Thymus (tissue), 11 donors: ENCODE data around the gene DRC1. TPM values are rescaled to one million over a fixed set of nuclear protein-coding genes. Genes with fewer than 3 reads are reported as not detected.
"Not testable (repeated sequence)": the region's sequence is repeated elsewhere in the genome, so short reads cannot be mapped to it uniquely, and the experiment has no call there.

Source experiments
- DNase-seq, 9 donors: peaks; one replicate each; pipeline ENCODE4 v3.0.0-alpha.2; 2013; ENCODE audit warnings: low spot score in 9 of 9, low read depth in 6 of 9, missing footprints in 1 of 9
- H3K27ac ChIP-seq, 2 donors: one replicate each; pipeline ENCODE4 v1.5.1; 2013; ENCODE audit warnings: control low read depth in 1 of 2, low read depth in 1 of 2, low read length in 1 of 2, mild to moderate bottlenecking in 1 of 2, moderate library complexity in 1 of 2
- H3K27me3 ChIP-seq, 2 donors: one replicate each; pipeline ENCODE4 v1.5.1; 2013; ENCODE audit warnings: low read length in 1 of 2; ENCODE audit not compliant: control insufficient read depth in 2 of 2, insufficient read depth in 1 of 2
- H3K36me3 ChIP-seq, 2 donors: one replicate each; pipeline ENCODE4 v1.5.1; 2013; ENCODE audit warnings: low read length in 1 of 2, mild to moderate bottlenecking in 1 of 2, moderate library complexity in 1 of 2; ENCODE audit not compliant: control insufficient read depth in 2 of 2, insufficient read depth in 2 of 2
- H3K4me1 ChIP-seq, 2 donors: one replicate each; pipeline ENCODE4 v1.5.1; 2013; ENCODE audit warnings: low read length in 2 of 2; ENCODE audit not compliant: control insufficient read depth in 2 of 2, insufficient read depth in 2 of 2
- H3K4me3 ChIP-seq, 2 donors: one replicate each; pipeline ENCODE4 v1.5.1; 2013; ENCODE audit warnings: low read length in 2 of 2, control low read depth in 1 of 2, mild to moderate bottlenecking in 1 of 2
- H3K9me3 ChIP-seq, 2 donors: one replicate each; pipeline ENCODE4 v1.5.1; 2013; ENCODE audit warnings: low read length in 1 of 2, mild to moderate bottlenecking in 1 of 2; ENCODE audit not compliant: control insufficient read depth in 2 of 2, insufficient read depth in 1 of 2
- WGBS: extraction: QIAGEN DNeasy Blood & Tissue Kit; methylation state at CpG from one replicate; pipeline ENCODE4 v1.1.7; 2013; 5-methylcytosine and 5-hydroxymethylcytosine counted together
- polyA plus RNA-seq: library from polyadenylated mRNA; stranded (reverse); fragments of 200-250 nt; gene quantifications from one replicate; pipeline ENCODE4 v1.2.3, GENCODE V29; 2013
- total RNA-seq: library from RNA; stranded (reverse); fragments of 120-200 nt; gene quantifications from one replicate; pipeline ENCODE4 v1.2.4, GENCODE V29; 2013
- donor health status: healthy.

Gene DRC1
- total and polyA plus RNA-seq, 2 donors = 0.14 to 0.27 TPM

- DNase-seq = no peak
- no peak overlapping the region for H3K4me3 ChIP-seq
- no peaks in the 10 kb centered on the region for H3K4me1 ChIP-seq
- H3K36me3 ChIP-seq = no peaks in the 10 kb centered on the region
- no peaks in the 10 kb centered on the region for H3K9me3 ChIP-seq
- H3K27ac ChIP-seq = no peak overlapping the region
- WGBS = 95% methylated on average over 25 of the region's 25 CpGs
- no peaks in the 10 kb centered on the region for H3K27me3 ChIP-seq
Observed at GRCh38 chr2:26463244-26464192, 61.8 kb downstream of the DRC1 start.

- WGBS = 96% methylated on average over 14 of the region's 14 CpGs
- no peaks in the 10 kb centered on the region for H3K27me3 ChIP-seq
- no peaks in the 10 kb centered on the region for H3K36me3 ChIP-seq
- H3K27ac ChIP-seq = no peak overlapping the region
- H3K4me3 ChIP-seq = no peak overlapping the region
- no peak for DNase-seq
- peaks cover 3 to 4% of the 10 kb centered on the region in 2 donors for H3K9me3 ChIP-seq
- no peaks in the 10 kb centered on the region for H3K4me1 ChIP-seq
Observed at GRCh38 chr2:26464390-26465265, 62.9 kb downstream of the DRC1 start.

GRCh38 chr2:26465266-26465925 lies 63.7 kb downstream of the DRC1 start:
- WGBS = 94% methylated on average over 11 of the region's 11 CpGs
- no peak overlapping the region for H3K4me3 ChIP-seq
- H3K4me1 ChIP-seq = no peaks in the 10 kb centered on the region
- H3K36me3 ChIP-seq = no peaks in the 10 kb centered on the region
- H3K27ac ChIP-seq = no peak overlapping the region
- H3K27me3 ChIP-seq = no peaks in the 10 kb centered on the region
- H3K9me3 ChIP-seq = peaks cover 3 to 6% of the 10 kb centered on the region in 2 donors
- no peak for DNase-seq

- H3K4me3 ChIP-seq = no peak overlapping the region
- peaks cover 3 to 6% of the 10 kb centered on the region in 2 donors for H3K9me3 ChIP-seq
- no peaks in the 10 kb centered on the region for H3K27me3 ChIP-seq
- no peaks in the 10 kb centered on the region for H3K36me3 ChIP-seq
- DNase-seq = no peak
- 90% methylated on average over 10 of the region's 10 CpGs for WGBS
- no peaks in the 10 kb centered on the region for H3K4me1 ChIP-seq
- no peak overlapping the region for H3K27ac ChIP-seq
Observed at GRCh38 chr2:26465981-26466471, 64.3 kb downstream of the DRC1 start.

GRCh38 chr2:26466662-26467310 lies 65.1 kb downstream of the DRC1 start:
- WGBS = 96% methylated on average over 22 of the region's 22 CpGs
- Histone ChIP-seq H3K4me3 (no peak overlapping the region), H3K27me3 (no peaks in the 10 kb centered on the region), H3K36me3 (no peaks in the 10 kb centered on the region), H3K27ac (no peak overlapping the region), H3K9me3 (peaks cover 3 to 6% of the 10 kb centered on the region in 2 donors), H3K4me1 (no peaks in the 10 kb centered on the region)
- no peak for DNase-seq

GRCh38 chr2:26468544-26468943 lies 66.8 kb downstream of the DRC1 start:
- not testable (repeated sequence) for H3K27me3 ChIP-seq, DNase-seq, H3K27ac ChIP-seq, H3K4me3 ChIP-seq, H3K4me1 ChIP-seq, H3K36me3 ChIP-seq, H3K9me3 ChIP-seq
- 97% methylated on average over 1 of the region's 1 CpG for WGBS

- Histone ChIP-seq H3K27me3 (no peaks in the 10 kb centered on the region), H3K27ac (no peak overlapping the region), H3K4me1 (no peaks in the 10 kb centered on the region), H3K4me3 (no peak overlapping the region), H3K9me3 (peaks cover 3 to 6% of the 10 kb centered on the region in 2 donors), H3K36me3 (no peaks in the 10 kb centered on the region)
- peak in 8 of 9 donors; percentile 21 to 68 (median 36) for DNase-seq
- WGBS = 22% methylated on average over 5 of the region's 5 CpGs
Observed at GRCh38 chr2:26469092-26469710, 67.5 kb downstream of the DRC1 start.

GRCh38 chr2:26469955-26470354 lies 68.2 kb downstream of the DRC1 start:
- Histone ChIP-seq H3K36me3 (no peaks in the 10 kb centered on the region), H3K27me3 (no peaks in the 10 kb centered on the region)
- WGBS = 97% methylated on average over 7 of the region's 7 CpGs

More at GRCh38 chr2:26469955-26470354, 68.2 kb downstream of the DRC1 start:
- H3K9me3 ChIP-seq = peaks cover 3 to 6% of the 10 kb centered on the region in 2 donors
- H3K27ac ChIP-seq = no peak overlapping the region
- no peaks in the 10 kb centered on the region for H3K4me1 ChIP-seq
- H3K4me3 ChIP-seq = no peak overlapping the region
- no peak for DNase-seq
